SU-DHL-6 (cell line): ENCODE measurements around the gene TTC8.

ENCODE experiments used
- H2AFZ ChIP-seq: fragments of 200-600 bp; sonication (generic); 2 replicates; pipeline ENCODE4 v1.6.1; 2014; ENCODE audit warnings: low read depth, mild to moderate bottlenecking, moderate library complexity, mixed read lengths, antibody characterized with exemption, low read length; ENCODE audit not compliant: severe bottlenecking
- H3F3A ChIP-seq: fragments of 200-600 bp; shearing (Covaris generic); 2 replicates; pipeline ENCODE4 v1.6.0; 2016; ENCODE audit warnings: antibody characterized with exemption, mild to moderate bottlenecking; ENCODE audit not compliant: insufficient read depth
- H3K27ac ChIP-seq: fragments of 200-600 bp; sonication (generic); 2 replicates; pipeline ENCODE4 v1.5.1; 2016; ENCODE audit warnings: low read depth, mild to moderate bottlenecking, low read length, moderate library complexity, mixed read lengths
- H3K27me3 ChIP-seq: fragments of 200-600 bp; sonication (generic), shearing (Covaris generic); 2 replicates; pipeline ENCODE4 v1.6.0; 2014; ENCODE audit warnings: mild to moderate bottlenecking, low read length
- H3K36me3 ChIP-seq: fragments of 200-600 bp; sonication (generic); 2 replicates; pipeline ENCODE4 v1.6.1; 2014; ENCODE audit warnings: mild to moderate bottlenecking, low read length, mixed read lengths
- H3K4me2 ChIP-seq: fragments of 300-600, 200-600 bp; shearing (Covaris generic), sonication (generic); 2 replicates; pipeline ENCODE4 v1.6.0; 2014; ENCODE audit warnings: low read length, low read depth, mild to moderate bottlenecking; ENCODE audit not compliant: poor library complexity, severe bottlenecking
- H3K4me3 ChIP-seq: fragments of 200-600 bp; sonication (generic); 2 replicates; pipeline ENCODE4 v1.5.1; 2014; ENCODE audit warnings: antibody characterized with exemption, low read length, mild to moderate bottlenecking, mixed read lengths; ENCODE audit not compliant: insufficient read depth, poor library complexity, severe bottlenecking
- H3K79me2 ChIP-seq: fragments of 200-600 bp; sonication (generic); 2 replicates; pipeline ENCODE4 v1.6.1; 2014; ENCODE audit warnings: mild to moderate bottlenecking, low read length, moderate library complexity; ENCODE audit not compliant: insufficient read depth
- H3K9ac ChIP-seq: fragments of 200-600 bp; sonication (generic); 2 replicates; pipeline ENCODE4 v1.7.0; 2014; ENCODE audit warnings: mild to moderate bottlenecking, low read length
- H3K9me2 ChIP-seq: fragments of 200-600 bp; sonication (generic); replicated peaks from 2 replicates; pipeline ENCODE4 v1.6.1; 2014; ENCODE audit warnings: low read length; ENCODE audit not compliant: insufficient read depth
- H3K9me3 ChIP-seq: fragments of 200-600 bp; sonication (generic); 2 replicates; pipeline ENCODE4 v1.6.1; 2014; ENCODE audit warnings: low read length, mixed read lengths; ENCODE audit not compliant: insufficient read depth
- H4K20me1 ChIP-seq: fragments of 200-600 bp; sonication (generic); 2 replicates; pipeline ENCODE4 v1.6.1; 2014; ENCODE audit warnings: low read depth, mild to moderate bottlenecking, antibody characterized with exemption, low read length, moderate library complexity, mixed read lengths
- EZH2phosphoT487 ChIP-seq: fragments of 200-600 bp; sonication (generic), shearing (Covaris generic); conservative IDR thresholded peaks from 2 replicates; pipeline ENCODE4 v1.6.1; 2018; ENCODE audit warnings: mild to moderate bottlenecking, antibody characterized with exemption, low read length, moderate library complexity, mixed read lengths
- TF ChIP-seq, protein P1 (sequence below): fragments of 200-600 bp; sonication (generic); IDR thresholded peaks from one replicate; pipeline ENCODE4 v1.5.1; 2017; ENCODE audit warnings: antibody characterized with exemption, mild to moderate bottlenecking, low read length, moderate library complexity; ENCODE audit not compliant: insufficient read depth, poor library complexity, severe bottlenecking

The TTC8 gene

DNA sequence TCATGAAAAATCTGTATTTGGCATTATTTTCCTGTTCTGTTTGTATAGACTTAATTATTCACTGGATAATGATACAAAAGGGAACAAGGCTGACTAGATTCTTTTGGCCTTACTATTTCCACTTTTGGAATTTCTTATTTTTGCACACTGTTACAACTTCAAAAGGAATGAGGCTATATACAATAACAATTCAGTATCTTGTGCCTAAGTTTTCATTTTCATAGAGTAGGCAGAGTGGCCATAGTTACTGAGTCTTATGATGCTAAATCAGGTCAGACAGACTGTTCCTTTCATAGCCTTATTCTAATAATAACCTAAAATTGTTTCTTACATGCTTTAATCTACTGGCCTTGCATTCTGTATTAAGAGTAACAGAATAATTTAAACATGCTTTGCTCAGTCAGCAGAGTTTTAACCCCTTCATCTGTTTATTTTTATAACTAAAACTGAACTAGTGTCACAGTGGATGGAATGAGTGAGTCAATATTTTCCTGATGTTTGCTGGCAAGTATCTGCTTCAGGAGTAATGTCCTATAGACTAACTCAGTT is 10.5 kb downstream of the TTC8 start:
- no peaks in the 10 kb centered on the region for H3K36me3 ChIP-seq
- no peaks in the 10 kb centered on the region for H3K9me3 ChIP-seq
- no peak overlapping the region for H3K27ac ChIP-seq
- H3K27me3 ChIP-seq = no peaks in the 10 kb centered on the region
- no peak overlapping the region for H3K4me2 ChIP-seq
- H3K9ac ChIP-seq = no peak overlapping the region
- no peaks in the 10 kb centered on the region for H3K9me2 ChIP-seq
- TF ChIP-seq EZH2phosphoT487 = no peak
- TF ChIP-seq, protein P1, sequence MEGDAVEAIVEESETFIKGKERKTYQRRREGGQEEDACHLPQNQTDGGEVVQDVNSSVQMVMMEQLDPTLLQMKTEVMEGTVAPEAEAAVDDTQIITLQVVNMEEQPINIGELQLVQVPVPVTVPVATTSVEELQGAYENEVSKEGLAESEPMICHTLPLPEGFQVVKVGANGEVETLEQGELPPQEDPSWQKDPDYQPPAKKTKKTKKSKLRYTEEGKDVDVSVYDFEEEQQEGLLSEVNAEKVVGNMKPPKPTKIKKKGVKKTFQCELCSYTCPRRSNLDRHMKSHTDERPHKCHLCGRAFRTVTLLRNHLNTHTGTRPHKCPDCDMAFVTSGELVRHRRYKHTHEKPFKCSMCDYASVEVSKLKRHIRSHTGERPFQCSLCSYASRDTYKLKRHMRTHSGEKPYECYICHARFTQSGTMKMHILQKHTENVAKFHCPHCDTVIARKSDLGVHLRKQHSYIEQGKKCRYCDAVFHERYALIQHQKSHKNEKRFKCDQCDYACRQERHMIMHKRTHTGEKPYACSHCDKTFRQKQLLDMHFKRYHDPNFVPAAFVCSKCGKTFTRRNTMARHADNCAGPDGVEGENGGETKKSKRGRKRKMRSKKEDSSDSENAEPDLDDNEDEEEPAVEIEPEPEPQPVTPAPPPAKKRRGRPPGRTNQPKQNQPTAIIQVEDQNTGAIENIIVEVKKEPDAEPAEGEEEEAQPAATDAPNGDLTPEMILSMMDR = no peak
- H4K20me1 ChIP-seq = no peaks in the 10 kb centered on the region
- no peak overlapping the region for H3K4me3 ChIP-seq
- no peak overlapping the region for H2AFZ ChIP-seq
- no peaks in the 10 kb centered on the region for H3K79me2 ChIP-seq
- no peaks in the 10 kb centered on the region for H3F3A ChIP-seq

DNA sequence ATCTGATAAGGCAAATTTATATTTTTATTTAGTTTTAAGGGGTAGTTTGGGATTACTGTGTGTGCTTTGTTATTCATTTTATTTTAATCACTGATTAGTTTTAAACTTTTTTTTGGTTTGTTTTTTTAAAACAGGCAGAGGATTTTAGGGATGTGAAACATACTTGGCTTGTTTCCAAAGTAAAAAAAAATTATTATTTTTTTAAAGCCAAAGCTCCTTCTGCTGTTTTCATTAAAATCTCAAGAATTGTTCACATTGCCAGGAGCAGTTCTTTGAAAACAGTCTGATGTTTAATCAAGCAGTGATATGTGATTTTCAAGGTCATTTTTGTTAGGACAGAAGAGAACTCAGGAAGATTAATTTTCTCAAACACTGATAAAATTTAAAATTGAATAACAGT is 11.2 kb downstream of the TTC8 start:
- Histone ChIP-seq H3K9me3 (no peaks in the 10 kb centered on the region), H3K9ac (no peak overlapping the region), H3K9me2 (no peaks in the 10 kb centered on the region), H3K4me3 (no peak overlapping the region), H2AFZ (no peak overlapping the region), H3K27ac (no peak overlapping the region), H3K79me2 (no peaks in the 10 kb centered on the region), H3K27me3 (no peaks in the 10 kb centered on the region), H3F3A (no peaks in the 10 kb centered on the region), H3K4me2 (no peak overlapping the region), H3K36me3 (no peaks in the 10 kb centered on the region), H4K20me1 (no peaks in the 10 kb centered on the region)
- no peak for TF ChIP-seq EZH2phosphoT487
- TF ChIP-seq, protein P1 = no peak

DNA sequence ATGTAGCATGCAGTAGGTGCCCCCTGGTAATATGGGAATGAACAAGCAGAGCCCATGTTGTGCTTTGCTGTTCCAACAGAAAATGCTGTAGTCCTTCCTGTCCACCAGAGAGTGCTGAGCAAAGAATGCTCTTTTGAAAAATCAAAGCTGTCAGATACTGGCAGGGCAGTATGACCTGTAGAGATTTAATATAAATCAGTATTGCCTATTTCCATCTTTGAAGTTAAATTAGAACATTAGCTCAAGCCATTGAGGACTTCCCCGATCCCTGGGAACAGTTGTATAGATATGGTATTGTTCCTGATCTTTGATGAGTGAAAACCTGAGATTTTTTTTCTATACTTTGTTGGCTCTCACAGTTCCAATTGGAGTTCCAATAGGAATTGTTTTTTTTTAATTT is 13.0 kb downstream of the TTC8 start:
- Histone ChIP-seq H3K4me3 (no peak overlapping the region), H3K27ac (no peak overlapping the region), H3K9me3 (no peaks in the 10 kb centered on the region), H3K4me2 (no peak overlapping the region), H3K79me2 (no peaks in the 10 kb centered on the region), H3F3A (no peaks in the 10 kb centered on the region), H3K36me3 (no peaks in the 10 kb centered on the region), H3K27me3 (no peaks in the 10 kb centered on the region), H4K20me1 (no peaks in the 10 kb centered on the region), H3K9me2 (no peaks in the 10 kb centered on the region), H3K9ac (no peak overlapping the region), H2AFZ (no peak overlapping the region)
- no peak for TF ChIP-seq EZH2phosphoT487
- TF ChIP-seq, protein P1 = no peak
